Measurements from ENCODE around the gene CILP.
A peak's percentile ranks its signal among the peaks of the same experiment; 100 is the strongest.
"Not testable (repeated sequence)": the region's sequence is repeated elsewhere in the genome, so short reads cannot be mapped to it uniquely, and the experiment has no call there.

CILP gene

DNA sequence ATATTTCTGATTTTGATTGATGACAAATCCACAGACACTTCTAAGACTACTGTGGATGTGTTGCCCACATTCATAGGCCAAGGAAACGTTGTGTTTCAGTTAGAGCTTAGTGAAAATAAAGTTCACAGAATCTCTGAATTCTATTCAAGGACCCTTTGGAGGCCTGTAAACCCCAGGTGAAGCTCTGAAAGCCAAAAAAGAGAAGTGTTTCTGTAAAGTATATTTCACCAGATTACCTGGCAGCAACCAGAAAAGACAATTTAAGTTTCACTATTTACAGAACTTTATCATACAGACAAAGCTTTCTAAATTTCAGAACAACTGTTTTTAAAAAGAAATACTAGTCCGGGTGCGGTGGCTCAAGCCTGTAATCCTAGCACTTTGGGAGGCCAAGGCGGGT, 28.7 kb downstream of the CILP start:
- peaks cover 0 to 25% (median 25%) of the 10 kb centered on the region in 5 donors for H3K4me1 ChIP-seq (ENCODE audit: control insufficient read depth in 5 of 5, insufficient read depth in 5 of 5, low read length in 5 of 5)
- H3K9ac ChIP-seq (ENCODE audit: low read length in 5 of 5), result peak overlapping the region in 1 of 5 donors; percentile 25
- peaks cover 9 to 18% (median 13%) of the 10 kb centered on the region in 5 donors for H3K36me3 ChIP-seq (ENCODE audit: control insufficient read depth in 5 of 5, insufficient read depth in 5 of 5, low read length in 5 of 5)
- H3K27me3 ChIP-seq (ENCODE audit: control insufficient read depth in 5 of 5, insufficient read depth in 4 of 5, low read length in 5 of 5), result no peaks in the 10 kb centered on the region
- no peak overlapping the region for H3K4me3 ChIP-seq (ENCODE audit: low read depth in 1 of 5, low read length in 5 of 5)
- no peak overlapping the region for H3K27ac ChIP-seq (ENCODE audit: low read depth, low read length)
- no peaks in the 10 kb centered on the region for H3K9me3 ChIP-seq (ENCODE audit: control insufficient read depth in 5 of 5, low read length in 5 of 5)

- not testable (repeated sequence) for H3K27ac ChIP-seq (ENCODE audit: low read depth, low read length); H3K4me3 ChIP-seq (ENCODE audit: low read depth in 1 of 5, low read length in 5 of 5); H3K27me3 ChIP-seq (ENCODE audit: control insufficient read depth in 5 of 5, insufficient read depth in 4 of 5, low read length in 5 of 5); H3K9me3 ChIP-seq (ENCODE audit: control insufficient read depth in 5 of 5, low read length in 5 of 5)
- H3K36me3 ChIP-seq (ENCODE audit: control insufficient read depth in 5 of 5, insufficient read depth in 5 of 5, low read length in 5 of 5), result peaks cover 12 to 25% (median 19%) of the 10 kb centered on the region in 5 donors
- H3K9ac ChIP-seq (ENCODE audit: low read length in 5 of 5), result peak overlapping the region in 1 of 5 donors; percentile 11
- H3K4me1 ChIP-seq (ENCODE audit: control insufficient read depth in 5 of 5, insufficient read depth in 5 of 5, low read length in 5 of 5), result peaks cover 0 to 25% (median 25%) of the 10 kb centered on the region in 5 donors
Measured at GRCh38 chr15:65181582-65182353, 29.5 kb downstream of the CILP start.

- Histone ChIP-seq H3K36me3 (ENCODE audit: control insufficient read depth in 5 of 5, insufficient read depth in 5 of 5, low read length in 5 of 5) (peaks cover 22 to 38% (median 28%) of the 10 kb centered on the region in 5 donors), H3K9ac (ENCODE audit: low read length in 5 of 5) (peak overlapping the region in 2 of 5 donors; percentile 2 to 20), H3K4me1 (ENCODE audit: control insufficient read depth in 5 of 5, insufficient read depth in 5 of 5, low read length in 5 of 5) (peaks cover 0 to 20% (median 20%) of the 10 kb centered on the region in 5 donors), H3K27me3 (ENCODE audit: control insufficient read depth in 5 of 5, insufficient read depth in 4 of 5, low read length in 5 of 5) (no peaks in the 10 kb centered on the region), H3K9me3 (ENCODE audit: control insufficient read depth in 5 of 5, low read length in 5 of 5) (no peaks in the 10 kb centered on the region), H3K27ac (ENCODE audit: low read depth, low read length) (no peak overlapping the region), H3K4me3 (ENCODE audit: low read depth in 1 of 5, low read length in 5 of 5) (no peak overlapping the region)
Measured at GRCh38 chr15:65180167-65180566, 31.1 kb downstream of the CILP start.

- no peaks in the 10 kb centered on the region for H3K27me3 ChIP-seq (ENCODE audit: control insufficient read depth in 5 of 5, insufficient read depth in 4 of 5, low read length in 5 of 5)
- no peak overlapping the region for H3K27ac ChIP-seq (ENCODE audit: low read depth, low read length)
- no peak overlapping the region for H3K9ac ChIP-seq (ENCODE audit: low read length in 5 of 5)
- H3K9me3 ChIP-seq (ENCODE audit: control insufficient read depth in 5 of 5, low read length in 5 of 5), result no peaks in the 10 kb centered on the region
- H3K36me3 ChIP-seq (ENCODE audit: control insufficient read depth in 5 of 5, insufficient read depth in 5 of 5, low read length in 5 of 5), result peaks cover 26 to 49% (median 33%) of the 10 kb centered on the region in 5 donors
- peaks cover 0 to 11% (median 6%) of the 10 kb centered on the region in 5 donors for H3K4me1 ChIP-seq (ENCODE audit: control insufficient read depth in 5 of 5, insufficient read depth in 5 of 5, low read length in 5 of 5)
- no peak overlapping the region for H3K4me3 ChIP-seq (ENCODE audit: low read depth in 1 of 5, low read length in 5 of 5)
Measured at GRCh38 chr15:65177901-65178300, 33.4 kb downstream of the CILP start.

DNA sequence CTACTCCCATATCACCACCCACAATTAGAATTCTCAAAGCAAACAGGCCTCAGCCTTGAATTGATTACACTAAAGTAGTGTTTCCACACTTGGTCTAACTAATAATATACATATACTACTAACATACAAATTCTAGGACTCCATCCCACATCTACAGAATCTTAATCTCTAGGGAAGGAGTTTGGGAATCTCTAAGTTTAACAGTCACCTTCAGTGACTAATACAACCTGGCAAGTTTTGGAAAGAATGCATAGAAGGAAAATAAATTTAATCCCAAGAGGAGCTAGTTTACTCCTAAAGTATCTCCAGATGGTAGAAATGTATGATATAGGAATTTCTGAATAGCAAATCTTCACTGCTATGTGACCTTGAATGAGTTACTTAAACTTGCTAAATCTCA, 35.2 kb downstream of the CILP start:
- Histone ChIP-seq H3K4me1 (ENCODE audit: control insufficient read depth in 5 of 5, insufficient read depth in 5 of 5, low read length in 5 of 5) (peaks cover 0 to 2% (median 0%) of the 10 kb centered on the region in 5 donors), H3K9ac (ENCODE audit: low read length in 5 of 5) (no peak overlapping the region), H3K27me3 (ENCODE audit: control insufficient read depth in 5 of 5, insufficient read depth in 4 of 5, low read length in 5 of 5) (no peaks in the 10 kb centered on the region), H3K27ac (ENCODE audit: low read depth, low read length) (no peak overlapping the region), H3K4me3 (ENCODE audit: low read depth in 1 of 5, low read length in 5 of 5) (no peak overlapping the region), H3K36me3 (ENCODE audit: control insufficient read depth in 5 of 5, insufficient read depth in 5 of 5, low read length in 5 of 5) (peaks cover 29 to 65% (median 45%) of the 10 kb centered on the region in 5 donors), H3K9me3 (ENCODE audit: control insufficient read depth in 5 of 5, low read length in 5 of 5) (no peaks in the 10 kb centered on the region)

DNA sequence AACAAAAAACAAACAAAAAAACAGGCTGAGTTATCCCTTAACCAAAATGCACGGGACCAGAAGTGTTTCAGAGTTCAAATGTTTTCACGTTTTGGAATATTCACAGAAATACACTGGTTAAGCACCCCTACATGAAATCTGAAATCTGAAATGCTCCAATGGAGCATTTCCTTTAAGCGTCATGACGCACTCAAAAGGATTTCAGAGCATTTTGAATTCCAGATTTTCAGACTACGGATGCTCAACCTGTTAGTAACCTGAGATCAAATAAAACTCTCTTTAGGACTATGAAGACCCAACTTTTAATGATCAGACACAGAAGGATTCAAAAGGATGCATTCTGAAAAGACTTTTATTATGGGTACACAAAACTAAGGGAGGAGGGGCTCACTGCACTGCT, 35.8 kb downstream of the CILP start:
- Histone ChIP-seq H3K27me3 (ENCODE audit: control insufficient read depth in 5 of 5, insufficient read depth in 4 of 5, low read length in 5 of 5) (no peaks in the 10 kb centered on the region), H3K9me3 (ENCODE audit: control insufficient read depth in 5 of 5, low read length in 5 of 5) (no peaks in the 10 kb centered on the region), H3K4me1 (ENCODE audit: control insufficient read depth in 5 of 5, insufficient read depth in 5 of 5, low read length in 5 of 5) (no peaks in the 10 kb centered on the region), H3K9ac (ENCODE audit: low read length in 5 of 5) (no peak overlapping the region), H3K4me3 (ENCODE audit: low read depth in 1 of 5, low read length in 5 of 5) (no peak overlapping the region), H3K27ac (ENCODE audit: low read depth, low read length) (no peak overlapping the region), H3K36me3 (ENCODE audit: control insufficient read depth in 5 of 5, insufficient read depth in 5 of 5, low read length in 5 of 5) (peaks cover 29 to 65% (median 45%) of the 10 kb centered on the region in 5 donors)

GRCh38 chr15:65174509-65174908, 36.8 kb downstream of the CILP start:
- peaks cover 28 to 72% (median 46%) of the 10 kb centered on the region in 5 donors for H3K36me3 ChIP-seq (ENCODE audit: control insufficient read depth in 5 of 5, insufficient read depth in 5 of 5, low read length in 5 of 5)
- H3K9me3 ChIP-seq (ENCODE audit: control insufficient read depth in 5 of 5, low read length in 5 of 5), result no peaks in the 10 kb centered on the region
- H3K27ac ChIP-seq (ENCODE audit: low read depth, low read length), result no peak overlapping the region
- no peaks in the 10 kb centered on the region for H3K4me1 ChIP-seq (ENCODE audit: control insufficient read depth in 5 of 5, insufficient read depth in 5 of 5, low read length in 5 of 5)
- H3K4me3 ChIP-seq (ENCODE audit: low read depth in 1 of 5, low read length in 5 of 5), result no peak overlapping the region
- no peak overlapping the region for H3K9ac ChIP-seq (ENCODE audit: low read length in 5 of 5)
- H3K27me3 ChIP-seq (ENCODE audit: control insufficient read depth in 5 of 5, insufficient read depth in 4 of 5, low read length in 5 of 5), result no peaks in the 10 kb centered on the region

DNA sequence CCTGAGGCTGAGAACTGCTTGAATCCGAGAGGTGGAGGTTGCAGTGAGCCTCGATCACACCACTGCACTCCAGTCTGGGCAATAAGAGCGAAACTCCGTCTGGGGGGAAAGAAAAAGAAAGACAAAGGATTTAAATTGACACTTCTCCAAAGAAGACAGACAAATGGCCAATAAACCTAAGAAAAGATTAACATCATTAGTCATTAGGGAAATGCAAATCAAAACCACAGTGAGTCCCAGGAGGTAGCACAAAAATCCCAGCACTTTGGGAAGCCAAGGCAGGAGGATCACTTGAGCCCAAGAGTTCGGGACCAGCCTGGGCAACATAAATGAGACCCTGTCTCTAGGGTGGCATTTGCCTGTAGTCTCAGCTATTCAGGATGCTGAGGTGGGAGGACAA, 38.7 kb downstream of the CILP start:
- Histone ChIP-seq H3K9ac (ENCODE audit: low read length in 5 of 5) (no peak overlapping the region), H3K36me3 (ENCODE audit: control insufficient read depth in 5 of 5, insufficient read depth in 5 of 5, low read length in 5 of 5) (peaks cover 18 to 64% (median 34%) of the 10 kb centered on the region in 5 donors), H3K9me3 (ENCODE audit: control insufficient read depth in 5 of 5, low read length in 5 of 5) (no peaks in the 10 kb centered on the region), H3K27me3 (ENCODE audit: control insufficient read depth in 5 of 5, insufficient read depth in 4 of 5, low read length in 5 of 5) (no peaks in the 10 kb centered on the region), H3K27ac (ENCODE audit: low read depth, low read length) (no peak overlapping the region), H3K4me3 (ENCODE audit: low read depth in 1 of 5, low read length in 5 of 5) (no peak overlapping the region), H3K4me1 (ENCODE audit: control insufficient read depth in 5 of 5, insufficient read depth in 5 of 5, low read length in 5 of 5) (no peaks in the 10 kb centered on the region)

DNA sequence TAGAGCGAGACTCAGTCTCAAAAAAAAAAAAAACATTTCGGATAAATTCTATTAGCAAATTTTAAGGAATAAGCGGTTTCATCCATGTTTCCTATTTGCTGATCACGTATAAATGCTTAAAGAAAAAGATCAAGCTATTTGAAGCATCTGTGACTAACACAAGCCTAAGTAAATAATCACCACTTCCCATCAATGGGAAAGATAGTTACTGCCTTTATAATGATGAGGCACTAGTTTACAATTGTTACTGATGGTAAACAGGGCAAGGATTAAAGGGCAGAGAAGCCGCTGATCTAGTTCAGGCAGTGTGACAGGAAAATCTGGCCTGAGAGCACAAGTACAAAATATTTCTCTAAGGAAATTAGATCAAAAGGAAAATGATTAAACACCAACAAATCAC, 39.8 kb downstream of the CILP start:
- H3K9me3 ChIP-seq (ENCODE audit: control insufficient read depth in 5 of 5, low read length in 5 of 5), result no peaks in the 10 kb centered on the region
- no peak overlapping the region for H3K9ac ChIP-seq (ENCODE audit: low read length in 5 of 5)
- H3K4me1 ChIP-seq (ENCODE audit: control insufficient read depth in 5 of 5, insufficient read depth in 5 of 5, low read length in 5 of 5), result no peaks in the 10 kb centered on the region
- peaks cover 11 to 59% (median 30%) of the 10 kb centered on the region in 5 donors for H3K36me3 ChIP-seq (ENCODE audit: control insufficient read depth in 5 of 5, insufficient read depth in 5 of 5, low read length in 5 of 5)
- H3K4me3 ChIP-seq (ENCODE audit: low read depth in 1 of 5, low read length in 5 of 5), result no peak overlapping the region
- no peak overlapping the region for H3K27ac ChIP-seq (ENCODE audit: low read depth, low read length)
- no peaks in the 10 kb centered on the region for H3K27me3 ChIP-seq (ENCODE audit: control insufficient read depth in 5 of 5, insufficient read depth in 4 of 5, low read length in 5 of 5)

GRCh38 chr15:65165875-65166274, 45.4 kb downstream of the CILP start:
- Histone ChIP-seq H3K27me3 (ENCODE audit: control insufficient read depth in 5 of 5, insufficient read depth in 4 of 5, low read length in 5 of 5) (no peaks in the 10 kb centered on the region), H3K4me3 (ENCODE audit: low read depth in 1 of 5, low read length in 5 of 5) (no peak overlapping the region), H3K4me1 (ENCODE audit: control insufficient read depth in 5 of 5, insufficient read depth in 5 of 5, low read length in 5 of 5) (peaks cover 0 to 4% (median 0%) of the 10 kb centered on the region in 5 donors), H3K9me3 (ENCODE audit: control insufficient read depth in 5 of 5, low read length in 5 of 5) (no peaks in the 10 kb centered on the region), H3K36me3 (ENCODE audit: control insufficient read depth in 5 of 5, insufficient read depth in 5 of 5, low read length in 5 of 5) (peaks cover 17 to 48% (median 30%) of the 10 kb centered on the region in 5 donors), H3K27ac (ENCODE audit: low read depth, low read length) (no peak overlapping the region), H3K9ac (ENCODE audit: low read length in 5 of 5) (no peak overlapping the region)
